ENCODE measurements around the gene CDK17. TPM values are rescaled to one million over a fixed set of nuclear protein-coding genes. Genes with fewer than 3 reads are reported as not detected.

CDK17 gene
- polyA plus RNA-seq, 4 donors, result 34.7 to 47.6 (median 37.0) TPM

DNA sequence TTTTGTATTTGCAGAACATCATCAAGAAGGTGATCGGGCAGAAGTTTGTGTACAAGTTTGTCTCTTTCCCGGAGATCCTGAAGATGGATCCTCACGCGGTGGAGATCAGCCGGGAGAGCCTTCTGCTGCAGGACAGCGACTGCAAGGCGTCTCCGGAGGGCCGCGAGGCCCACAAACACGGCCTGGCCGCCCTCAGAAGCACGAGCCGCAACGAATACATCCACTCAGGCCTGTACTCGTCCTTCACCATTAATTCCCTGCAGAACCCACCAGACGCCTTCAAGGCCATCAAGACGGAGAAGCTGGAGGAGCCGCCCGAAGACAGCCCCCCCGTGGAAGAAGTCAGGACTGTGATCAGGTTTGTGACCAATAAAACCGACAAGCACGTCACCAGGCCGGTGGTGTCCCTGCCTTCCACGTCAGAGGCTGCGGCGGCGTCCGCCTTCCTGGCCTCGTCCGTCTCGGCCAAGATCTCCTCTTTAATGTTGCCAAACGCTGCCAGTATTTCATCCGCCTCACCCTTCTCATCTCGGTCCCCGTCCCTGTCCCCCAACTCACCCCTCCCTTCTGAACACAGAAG lies 153.2 kb downstream of the CDK17 start:
- DNase-seq (ENCODE audit: low read depth in 4 of 4, low spot score in 2 of 4), result no peak

DNA sequence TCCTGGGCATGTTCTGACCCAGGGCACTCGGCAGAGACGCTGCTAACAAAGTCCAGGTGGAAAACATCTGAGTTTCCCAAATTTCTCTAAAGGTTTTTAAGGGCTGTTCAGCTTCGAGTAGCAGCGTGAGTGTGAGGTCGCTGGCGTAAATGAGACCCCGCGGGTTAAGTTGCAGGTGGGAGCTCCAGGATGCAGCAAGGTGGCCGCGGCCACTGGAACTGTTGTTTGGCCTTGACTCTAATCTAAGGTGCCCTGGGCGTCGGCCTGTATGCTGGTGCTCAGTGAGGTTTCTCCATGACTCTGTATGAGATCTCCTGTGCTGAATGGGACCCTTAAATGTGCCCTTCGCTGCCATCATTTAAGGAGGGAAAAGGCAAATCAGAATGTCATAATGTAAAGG lies 155.4 kb downstream of the CDK17 start:
- DNase-seq (ENCODE audit: low read depth in 4 of 4, low spot score in 2 of 4), result no peak

DNA sequence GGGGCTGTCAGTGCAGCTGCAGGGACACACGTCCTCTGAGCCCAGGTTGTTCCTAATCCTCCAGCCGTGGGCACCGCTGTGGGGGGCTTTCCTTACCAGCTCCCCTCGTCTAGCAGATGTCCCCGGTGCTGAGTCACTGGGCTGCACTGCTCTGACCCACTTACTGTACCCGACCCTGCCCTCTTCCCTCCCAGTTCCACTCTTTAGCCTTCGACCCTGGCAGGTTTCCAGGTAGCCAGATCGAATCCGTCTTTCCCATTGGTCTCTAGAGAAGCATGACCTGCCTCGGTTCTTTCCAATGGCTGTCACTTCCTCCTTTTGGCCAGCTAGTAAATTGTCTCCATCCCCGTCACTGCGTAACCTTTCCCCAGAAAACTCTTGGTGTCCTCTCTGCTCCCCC lies 157.6 kb downstream of the CDK17 start:
- no peak for DNase-seq (ENCODE audit: low read depth in 4 of 4, low spot score in 2 of 4)

- no peak for DNase-seq (ENCODE audit: low read depth in 4 of 4, low spot score in 2 of 4)
Observed at GRCh38 chr12:96241846-96242256, 158.4 kb downstream of the CDK17 start.

DNA sequence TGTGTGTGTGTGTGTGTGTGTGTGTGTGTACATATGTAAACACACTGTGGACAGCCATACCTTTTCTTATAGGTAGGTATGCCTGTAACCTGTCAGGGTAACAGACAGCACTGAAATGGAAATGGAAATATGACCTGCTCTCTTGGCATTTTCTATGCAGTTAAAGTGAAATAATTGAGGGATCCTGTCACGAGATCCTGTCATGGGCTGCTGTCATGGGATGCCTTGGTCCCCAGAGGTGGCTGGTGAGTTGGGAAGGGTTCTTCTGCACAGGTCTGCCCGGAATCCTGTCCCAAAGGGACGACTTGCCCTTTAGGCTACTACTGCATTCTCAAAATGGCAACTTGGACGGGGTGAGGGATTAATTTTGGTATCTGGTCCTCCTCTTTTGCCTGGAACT lies 158.8 kb downstream of the CDK17 start:
- DNase-seq (ENCODE audit: low read depth in 4 of 4, low spot score in 2 of 4), result no peak

DNA sequence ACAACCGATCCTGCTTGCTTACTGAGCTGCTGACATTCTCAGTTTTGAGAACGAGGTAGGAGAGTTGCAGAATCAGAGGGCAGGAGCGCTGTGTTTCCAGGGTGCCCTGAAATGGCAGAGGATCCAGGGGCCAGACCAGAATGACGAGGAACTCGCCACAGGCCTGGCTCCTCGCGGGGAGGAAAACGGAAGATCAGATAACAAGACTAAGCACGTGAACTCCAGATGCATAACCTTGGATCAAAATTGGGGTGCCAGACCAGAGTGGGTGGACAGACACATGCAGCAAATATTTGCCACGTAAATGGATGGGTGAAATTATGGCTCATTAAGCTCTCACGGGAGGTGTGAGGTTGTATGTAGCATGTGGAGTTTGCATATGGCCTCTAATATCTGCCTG lies 159.6 kb downstream of the CDK17 start:
- DNase-seq (ENCODE audit: low read depth in 4 of 4, low spot score in 2 of 4), result no peak

DNA sequence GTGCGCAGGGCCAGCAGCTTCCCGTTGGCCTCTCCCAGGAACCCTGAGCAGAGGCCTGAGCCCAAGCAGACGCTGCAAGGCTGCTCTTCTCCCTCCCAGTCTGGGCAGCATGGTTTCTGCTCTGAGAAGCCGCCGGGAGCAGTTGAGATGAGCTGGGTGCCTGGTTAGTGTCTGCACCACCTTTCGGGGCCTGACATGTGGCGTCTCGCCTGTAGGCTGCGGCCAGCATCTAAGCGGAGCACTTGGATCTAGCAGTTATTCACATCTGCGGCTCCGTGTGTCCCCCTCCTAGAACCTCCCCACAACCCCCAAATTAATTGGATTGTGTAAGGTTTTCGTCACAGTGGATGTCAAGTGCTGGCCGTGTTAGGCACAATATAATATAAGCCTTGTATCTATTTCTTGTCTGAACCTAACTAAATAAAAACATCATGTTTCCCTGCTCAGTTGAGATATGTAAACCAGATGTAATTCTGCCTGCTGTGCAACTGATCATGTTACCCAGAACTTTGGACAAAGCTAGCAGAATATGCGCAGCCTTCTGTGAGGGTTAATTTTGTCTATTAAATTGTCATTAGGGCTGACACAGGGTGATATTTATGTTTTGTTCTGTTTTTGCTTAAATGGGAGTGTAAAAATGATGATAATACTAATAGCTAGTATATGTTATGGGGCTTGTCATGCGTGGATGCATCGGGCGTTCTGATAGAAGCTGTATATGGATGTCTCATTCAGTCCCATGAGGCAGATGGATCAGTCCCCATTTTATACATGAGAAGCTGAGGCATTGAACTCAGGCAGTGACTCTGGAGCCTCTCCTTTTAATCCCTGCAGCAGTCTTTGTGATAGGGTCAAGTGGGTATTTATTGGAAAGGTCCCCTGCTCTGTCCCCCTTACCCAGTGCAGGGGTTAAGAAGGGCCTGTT lies 160.3 kb downstream of the CDK17 start:
- DNase-seq (ENCODE audit: low read depth in 4 of 4, low spot score in 2 of 4), result no peak

DNA sequence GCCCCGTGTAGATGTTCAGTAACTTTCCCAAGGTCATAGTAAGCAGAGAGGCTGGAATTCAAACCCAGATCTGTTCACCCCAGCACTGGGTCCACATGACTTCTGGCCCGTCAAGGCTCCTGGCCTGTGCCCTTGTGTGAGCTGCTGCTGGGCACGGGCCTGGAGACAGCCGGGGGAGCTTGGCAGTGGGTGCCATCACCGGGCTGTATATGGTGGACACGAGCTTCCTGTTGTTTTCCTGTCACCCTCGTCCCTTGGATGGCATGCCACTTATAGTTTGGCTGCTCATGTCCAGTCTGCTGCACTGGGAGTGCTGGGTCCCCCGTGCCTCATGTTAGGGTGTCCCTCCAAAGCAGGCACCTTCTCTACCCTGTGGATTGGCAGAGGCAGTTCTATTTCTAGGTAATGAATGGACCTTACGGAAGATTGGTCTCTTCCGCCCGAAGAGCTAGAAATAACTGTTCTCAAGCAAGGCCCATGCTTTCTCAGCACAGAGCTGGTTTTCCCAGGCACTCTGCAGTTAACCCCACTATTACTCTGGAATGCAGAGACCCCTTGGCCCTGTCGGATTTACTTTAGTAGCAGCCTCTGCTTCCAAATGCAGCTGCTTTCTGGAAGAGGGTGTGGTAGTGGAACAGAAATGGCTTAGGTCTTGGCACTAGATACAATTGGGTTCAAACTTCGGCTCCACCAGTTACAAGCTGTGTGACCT lies 161.7 kb downstream of the CDK17 start:
- DNase-seq (ENCODE audit: low read depth in 4 of 4, low spot score in 2 of 4), result no peak

- no peak for DNase-seq (ENCODE audit: low read depth in 4 of 4, low spot score in 2 of 4)
Observed at GRCh38 chr12:96237465-96238077, 162.7 kb downstream of the CDK17 start.

DNA sequence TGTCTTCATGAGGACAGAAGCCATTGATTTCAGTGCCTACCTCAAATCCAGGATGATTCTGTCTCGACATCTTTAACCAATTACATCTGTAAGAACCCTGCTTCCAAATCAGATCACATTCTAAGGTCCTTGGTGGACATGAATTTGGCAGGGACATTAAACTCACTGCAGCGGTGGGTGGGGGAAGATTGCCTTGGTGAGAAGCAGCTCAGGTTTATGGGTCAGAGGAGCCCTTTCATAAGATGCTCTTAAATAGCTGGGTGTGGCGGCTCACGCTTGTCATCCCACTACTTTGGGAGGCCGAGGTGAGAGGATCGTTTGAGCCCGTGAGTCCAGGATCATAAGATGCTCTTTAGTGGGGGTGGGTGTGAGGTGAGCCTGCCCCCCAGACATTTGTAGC lies 163.2 kb downstream of the CDK17 start:
- DNase-seq (ENCODE audit: low read depth in 4 of 4, low spot score in 2 of 4), result no peak

GRCh38 chr12:96236221-96236822 lies 163.9 kb downstream of the CDK17 start:
- DNase-seq (ENCODE audit: low read depth in 4 of 4, low spot score in 2 of 4), result no peak

DNA sequence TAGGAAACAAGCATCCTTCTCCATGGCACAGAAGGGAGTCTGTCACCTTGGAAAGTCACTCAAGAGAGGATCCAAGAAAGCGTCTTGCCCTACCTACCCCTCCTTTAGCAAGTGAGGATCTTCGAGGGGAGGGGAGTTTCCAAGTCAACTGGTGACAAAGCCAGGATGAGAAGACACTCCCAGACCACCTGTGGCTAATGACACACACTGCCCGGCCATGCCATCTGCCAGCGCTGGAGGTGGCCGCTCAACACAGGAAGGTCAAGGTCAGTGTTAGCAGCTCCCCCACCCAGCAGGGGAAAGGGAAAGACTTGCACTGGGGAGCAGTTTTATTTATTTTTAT lies 164.8 kb downstream of the CDK17 start:
- DNase-seq (ENCODE audit: low read depth in 4 of 4, low spot score in 2 of 4), result no peak

GRCh38 chr12:96234591-96235483 lies 165.4 kb downstream of the CDK17 start:
- DNase-seq (ENCODE audit: low read depth in 4 of 4, low spot score in 2 of 4), result no peak

DNA sequence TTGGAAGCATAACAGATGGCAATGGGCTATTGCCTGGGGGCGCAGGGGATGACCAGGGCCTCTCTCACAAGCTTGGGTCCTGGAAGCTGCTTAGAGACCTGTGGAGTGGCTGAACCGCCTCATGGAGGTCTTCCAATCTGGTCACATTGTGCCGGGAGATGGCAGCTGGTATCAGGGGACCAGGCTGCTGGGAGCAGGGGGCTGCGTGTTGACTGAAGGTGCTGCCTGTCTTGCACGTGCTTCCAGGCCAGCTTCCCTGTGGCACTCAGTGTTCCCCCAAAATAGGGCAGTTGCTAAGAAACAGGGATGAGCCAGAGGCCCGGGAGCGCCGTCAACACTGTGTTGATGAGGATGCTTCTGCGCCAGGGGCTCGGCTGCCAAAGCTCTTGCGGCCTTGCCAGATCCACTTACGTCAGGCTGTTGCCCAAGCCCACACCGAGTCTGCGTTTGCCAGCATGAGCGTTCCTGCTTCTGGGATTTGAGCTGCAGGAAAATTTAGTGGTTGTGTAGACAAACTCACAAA lies 166.2 kb downstream of the CDK17 start:
- no peak for DNase-seq (ENCODE audit: low read depth in 4 of 4, low spot score in 2 of 4)

DNA sequence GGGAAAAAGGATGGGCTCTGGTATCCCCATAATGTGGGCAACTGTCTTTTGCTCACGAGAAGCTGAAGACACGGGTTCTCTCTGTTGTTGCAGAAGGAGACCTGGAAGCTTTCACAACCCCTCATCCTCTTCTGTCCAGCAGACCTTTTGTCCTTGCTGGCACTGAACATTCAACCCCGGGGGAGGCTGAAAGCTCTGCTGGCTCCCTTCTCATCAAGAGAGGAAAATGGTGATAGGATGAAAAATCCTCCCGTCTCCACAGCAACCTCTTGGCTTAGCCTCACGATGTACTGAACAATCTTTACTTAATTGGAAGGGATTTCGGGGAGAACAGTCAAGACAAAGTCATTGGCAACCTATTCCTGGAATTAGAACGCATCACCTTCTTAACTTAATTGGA lies 167.1 kb downstream of the CDK17 start:
- no peak for DNase-seq (ENCODE audit: low read depth in 4 of 4, low spot score in 2 of 4)

DNA sequence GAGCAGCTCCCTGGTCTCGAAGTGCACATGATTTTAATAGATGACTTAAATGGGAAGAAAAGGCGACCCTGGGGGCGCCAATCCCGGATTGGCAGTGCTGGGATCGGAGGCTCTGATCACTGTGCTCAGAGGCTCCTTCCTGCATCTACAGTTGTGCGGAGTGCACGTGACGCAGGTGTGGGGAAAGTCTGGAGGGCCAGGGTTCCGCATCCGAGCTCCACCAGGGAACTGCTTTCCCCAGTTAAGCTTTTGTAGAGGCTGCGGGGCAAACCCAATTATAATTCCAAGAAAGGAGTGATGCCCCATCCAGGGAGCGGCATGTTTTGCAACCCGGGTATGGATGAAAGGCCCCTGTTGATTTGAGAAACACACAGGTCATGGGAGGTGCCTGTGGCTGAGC lies 169.6 kb downstream of the CDK17 start:
- DNase-seq (ENCODE audit: low read depth in 4 of 4, low spot score in 2 of 4), result no peak

- no peak for DNase-seq (ENCODE audit: low read depth in 4 of 4, low spot score in 2 of 4)
Observed at GRCh38 chr12:96228566-96229248, 171.5 kb downstream of the CDK17 start.

Measured in left renal cortex interstitium (tissue), 4 donors.